GM12878 (cell line): ENCODE data around the gene CREB5.

Experiments
- ATF3 ChIP-seq: IDR thresholded peaks from 2 replicates; pipeline ENCODE4 v1.6.1; 2011; ENCODE audit warnings: low read depth, mild to moderate bottlenecking, low read length, moderate library complexity, borderline replicate concordance; ENCODE audit errors: extremely low read depth
- BCL11A ChIP-seq: IDR thresholded peaks from 2 replicates; pipeline ENCODE4 v1.6.1; 2011; ENCODE audit warnings: low read depth, low read length
- BCL3 ChIP-seq: IDR thresholded peaks from 2 replicates; pipeline ENCODE4 v1.6.1; 2011; ENCODE audit warnings: borderline replicate concordance, low read depth, mild to moderate bottlenecking, moderate library complexity, low read length; ENCODE audit not compliant: insufficient read depth, poor library complexity, severe bottlenecking
- CTCF ChIP-seq, 3 experiments: IDR thresholded peaks in 2 of 3; conservative IDR thresholded peaks in 1 of 3; 2 replicates each; pipeline ENCODE4 v1.5.1; 2011; ENCODE audit warnings: low read depth in 3 of 3, low read length in 3 of 3, mild to moderate bottlenecking in 3 of 3, control low read depth in 2 of 3, moderate library complexity in 2 of 3, inconsistent platforms in 1 of 3, mixed read lengths in 1 of 3; ENCODE audit not compliant: control insufficient read depth in 2 of 3, insufficient read depth in 1 of 3; ENCODE audit errors: extremely low read depth in 1 of 3
- POLR2A ChIP-seq: IDR thresholded peaks from 2 replicates; pipeline ENCODE4 v1.6.1; 2011; ENCODE audit warnings: low read depth, mild to moderate bottlenecking, low read length
- SREBF2 ChIP-seq: IDR thresholded peaks from 2 replicates; pipeline ENCODE4 v1.6.1; 2012; ENCODE audit warnings: mild to moderate bottlenecking, low read length
- SUZ12 ChIP-seq: fragments of 200-600 bp; sonication (generic); IDR thresholded peaks from one replicate; pipeline ENCODE4 v1.6.1; 2018; ENCODE audit warnings: antibody characterized with exemption, mild to moderate bottlenecking; ENCODE audit not compliant: unreplicated experiment

- TF ChIP-seq ATF3: no peak
- no peak for TF ChIP-seq BCL3
- no peak for TF ChIP-seq CTCF (IDR thresholded peaks at IDR 0.05 in 2 of 3, conservative IDR thresholded peaks at IDR 0.05 in 1 of 3; ENCODE audit: control insufficient read depth in 2 of 3, extremely low read depth in 1 of 3, insufficient read depth in 1 of 3, low read depth in 3 of 3, low read length in 3 of 3)
- TF ChIP-seq POLR2A: no peak
- TF ChIP-seq SUZ12: no peak
- no peak for TF ChIP-seq BCL11A
- TF ChIP-seq SREBF2: no peak
Observed at GRCh38 chr7:28804157-28804556, 391.8 kb downstream of the CREB5 start.
